HepG2 (cell line): ENCODE data around the gene TUBB4A. TPM values are rescaled to one million over a fixed set of nuclear protein-coding genes. Genes with fewer than 3 reads are reported as not detected.

Source experiments
- CCAR2 ChIP-seq: fragments of 200-400 bp; formaldehyde crosslinking; optimal IDR thresholded peaks from 2 replicates; pipeline ENCODE3; 2018; ENCODE audit warnings: low read depth, mild to moderate bottlenecking, low read length, moderate library complexity
- HHEX ChIP-seq: IDR thresholded peaks from 2 replicates; pipeline ENCODE4 v1.6.1; 2016; ENCODE audit warnings: control low read depth
- NBN ChIP-seq: fragments of 450-650 bp; conservative IDR thresholded peaks from 2 replicates; pipeline ENCODE4 v1.6.1; 2017
- NFIB ChIP-seq: sonication (generic); formaldehyde crosslinking; IDR thresholded peaks from 2 replicates; pipeline ENCODE4 v1.9.0; 2021; ENCODE audit warnings: missing genetic modification reagents, mild to moderate bottlenecking, borderline replicate concordance
- SIX1 ChIP-seq: sonication (generic); formaldehyde crosslinking; IDR thresholded peaks from 2 replicates; pipeline ENCODE4 v1.4.0; 2020; ENCODE audit warnings: missing genetic modification reagents, borderline replicate concordance
- SMARCE1 ChIP-seq: fragments of 450-650 bp; IDR thresholded peaks from 2 replicates; pipeline ENCODE4 v1.6.1; 2017; ENCODE audit warnings: borderline replicate concordance
- ZBTB1 ChIP-seq: sonication (generic); formaldehyde crosslinking; IDR thresholded peaks from 2 replicates; pipeline ENCODE4 v1.4.0; 2020; ENCODE audit warnings: missing genetic modification reagents, borderline replicate concordance
- ZIK1 ChIP-seq: sonication (generic); formaldehyde crosslinking; IDR thresholded peaks from 2 replicates; pipeline ENCODE4 v1.5.0; 2020; ENCODE audit warnings: mild to moderate bottlenecking, low read depth, missing genetic modification reagents, borderline replicate concordance
- ZNF136 ChIP-seq: sonication (generic); formaldehyde crosslinking; IDR thresholded peaks from 2 replicates; pipeline ENCODE4 v1.8.1; 2022; ENCODE audit warnings: low read depth, mild to moderate bottlenecking, moderate library complexity, missing genetic modification reagents
- ZNF282 ChIP-seq: fragments of 450-650 bp; IDR thresholded peaks from 2 replicates; pipeline ENCODE4 v1.6.1; 2018; ENCODE audit not compliant: partially characterized antibody
- ZNF383 ChIP-seq: sonication (generic); formaldehyde crosslinking; IDR thresholded peaks from 2 replicates; pipeline ENCODE4 v1.4.0; 2020; ENCODE audit warnings: missing genetic modification reagents, mild to moderate bottlenecking, borderline replicate concordance
- ZNF547 ChIP-seq: sonication (generic); formaldehyde crosslinking; IDR thresholded peaks from 2 replicates; pipeline ENCODE4 v1.5.1; 2020; ENCODE audit warnings: mild to moderate bottlenecking, missing genetic modification reagents
- ZNF607 ChIP-seq: sonication (generic); formaldehyde crosslinking; IDR thresholded peaks from 2 replicates; pipeline ENCODE4 v1.5.1; 2020; ENCODE audit warnings: missing genetic modification reagents, mild to moderate bottlenecking, borderline replicate concordance
- polyA plus RNA-seq, 8 experiments: library from polyadenylated mRNA; depleted of rRNA in 3 of 8; stranded (reverse) in 7 of 8; unstranded in 1 of 8; fragments of >200 nt; fragmentation: Illumina TruSeq in 4 of 8; extraction: Trizol in 4 of 8; gene quantifications; 2 replicates each; pipeline versions ENCODE4 v1.2.1 to v1.2.3, GENCODE V29; 2011 to 2016; ENCODE audit warnings: low read depth in 4 of 8, missing spikeins in 1 of 8, mixed read lengths in 1 of 8; ENCODE audit not compliant: insufficient read depth in 1 of 8
- total RNA-seq, 5 experiments: library from RNA; depleted of rRNA; stranded (reverse); fragments of >200 nt; fragmentation: Illumina TruSeq; extraction: Trizol; gene quantifications; 2 replicates each; pipeline ENCODE4 v1.2.3, GENCODE V29; 2016; ENCODE audit warnings: low read depth in 1 of 5
- TF ChIP-seq, protein P1 (sequence below): sonication (generic); formaldehyde crosslinking; conservative IDR thresholded peaks from 2 replicates; pipeline ENCODE4 v1.8.0; 2022; ENCODE audit warnings: missing genetic modification reagents
- TF ChIP-seq, protein P2 (sequence below): sonication (generic); formaldehyde crosslinking; IDR thresholded peaks from 2 replicates; pipeline ENCODE4 v1.5.0; 2020; ENCODE audit warnings: missing genetic modification reagents
- TF ChIP-seq, protein P3 (sequence below): sonication (generic); formaldehyde crosslinking; IDR thresholded peaks from 2 replicates; pipeline ENCODE4 v1.8.0; 2022; ENCODE audit warnings: mild to moderate bottlenecking, missing genetic modification reagents, borderline replicate concordance
- TF ChIP-seq, protein P4 (sequence below): sonication (generic); formaldehyde crosslinking; IDR thresholded peaks from 2 replicates; pipeline ENCODE4 v1.5.1; 2020; ENCODE audit warnings: mild to moderate bottlenecking, moderate library complexity, missing genetic modification reagents
- TF ChIP-seq, protein P5 (sequence below): sonication (generic); formaldehyde crosslinking; IDR thresholded peaks from 2 replicates; pipeline ENCODE4 v1.5.0; 2020; ENCODE audit warnings: mild to moderate bottlenecking, missing genetic modification reagents

TUBB4A gene
- total and polyA plus RNA-seq, 2 of the 13 experiments (the other 11 are each of a cell fraction or from before 2014, with no cell fraction given) = not detected

DNA sequence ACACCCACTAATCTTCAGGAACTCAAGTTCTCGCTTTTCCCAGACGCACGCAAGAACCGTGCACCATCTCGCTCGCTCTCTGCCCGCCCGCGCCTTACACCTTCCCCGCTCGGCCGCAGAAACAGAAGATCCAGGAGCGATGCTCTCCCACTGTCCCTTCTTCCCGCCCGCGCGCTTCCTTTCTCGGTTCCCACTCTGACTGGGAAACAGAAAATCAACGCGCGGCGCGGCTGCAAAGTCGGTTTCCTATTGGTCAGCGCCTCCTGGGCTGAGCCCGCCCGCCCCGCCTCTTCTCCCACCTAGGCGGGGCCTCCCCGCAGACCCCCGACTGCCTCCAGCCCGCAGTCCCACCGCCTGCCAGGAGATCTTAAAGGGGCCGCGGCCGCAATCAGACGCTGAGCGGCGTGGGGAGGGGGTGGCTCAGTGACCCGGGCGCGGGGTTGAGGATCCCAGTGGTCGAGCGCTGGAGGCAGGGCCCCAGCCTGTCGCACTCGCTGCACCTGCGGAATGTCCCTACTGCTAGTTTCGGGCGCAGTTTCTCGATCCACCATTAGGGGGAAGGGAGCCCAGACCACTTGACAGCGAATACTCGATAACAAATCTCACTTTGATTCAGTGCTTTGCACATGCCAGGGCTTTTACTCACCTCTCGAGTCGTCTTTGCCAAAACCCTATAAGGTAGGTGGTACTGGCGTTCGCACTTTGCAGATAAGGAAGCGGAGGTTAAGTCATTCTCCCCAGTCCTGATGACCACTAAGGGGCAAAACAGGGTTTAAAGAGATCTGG lies 41.8 kb downstream of the TUBB4A start (continued):
- TF ChIP-seq, protein P1, sequence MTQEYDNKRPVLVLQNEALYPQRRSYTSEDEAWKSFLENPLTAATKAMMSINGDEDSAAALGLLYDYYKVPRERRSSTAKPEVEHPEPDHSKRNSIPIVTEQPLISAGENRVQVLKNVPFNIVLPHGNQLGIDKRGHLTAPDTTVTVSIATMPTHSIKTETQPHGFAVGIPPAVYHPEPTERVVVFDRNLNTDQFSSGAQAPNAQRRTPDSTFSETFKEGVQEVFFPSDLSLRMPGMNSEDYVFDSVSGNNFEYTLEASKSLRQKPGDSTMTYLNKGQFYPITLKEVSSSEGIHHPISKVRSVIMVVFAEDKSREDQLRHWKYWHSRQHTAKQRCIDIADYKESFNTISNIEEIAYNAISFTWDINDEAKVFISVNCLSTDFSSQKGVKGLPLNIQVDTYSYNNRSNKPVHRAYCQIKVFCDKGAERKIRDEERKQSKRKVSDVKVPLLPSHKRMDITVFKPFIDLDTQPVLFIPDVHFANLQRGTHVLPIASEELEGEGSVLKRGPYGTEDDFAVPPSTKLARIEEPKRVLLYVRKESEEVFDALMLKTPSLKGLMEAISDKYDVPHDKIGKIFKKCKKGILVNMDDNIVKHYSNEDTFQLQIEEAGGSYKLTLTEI (CRISPR knock-in tag) = no peak
- TF ChIP-seq ZBTB1 (CRISPR knock-in tag) (no peak), SMARCE1 (no peak), ZNF383 (CRISPR knock-in tag) (no peak), HHEX (no peak), NFIB (CRISPR knock-in tag) (no peak), NBN (no peak), CCAR2 (peak; percentile 26), ZNF547 (CRISPR knock-in tag) (peak; percentile 38; the same call in 1 of the 2 replicates), ZNF136 (CRISPR knock-in tag) (no peak; the same call in 1 of the 2 replicates), ZNF282 (no peak), ZNF607 (CRISPR knock-in tag) (peak; percentile 78; the same call in 1 of the 2 replicates), SIX1 (CRISPR knock-in tag) (no peak), ZIK1 (CRISPR knock-in tag) (no peak)
- TF ChIP-seq, protein P2, sequence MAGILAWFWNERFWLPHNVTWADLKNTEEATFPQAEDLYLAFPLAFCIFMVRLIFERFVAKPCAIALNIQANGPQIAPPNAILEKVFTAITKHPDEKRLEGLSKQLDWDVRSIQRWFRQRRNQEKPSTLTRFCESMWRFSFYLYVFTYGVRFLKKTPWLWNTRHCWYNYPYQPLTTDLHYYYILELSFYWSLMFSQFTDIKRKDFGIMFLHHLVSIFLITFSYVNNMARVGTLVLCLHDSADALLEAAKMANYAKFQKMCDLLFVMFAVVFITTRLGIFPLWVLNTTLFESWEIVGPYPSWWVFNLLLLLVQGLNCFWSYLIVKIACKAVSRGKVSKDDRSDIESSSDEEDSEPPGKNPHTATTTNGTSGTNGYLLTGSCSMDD (CRISPR knock-in tag) = no peak
- TF ChIP-seq, protein P3, sequence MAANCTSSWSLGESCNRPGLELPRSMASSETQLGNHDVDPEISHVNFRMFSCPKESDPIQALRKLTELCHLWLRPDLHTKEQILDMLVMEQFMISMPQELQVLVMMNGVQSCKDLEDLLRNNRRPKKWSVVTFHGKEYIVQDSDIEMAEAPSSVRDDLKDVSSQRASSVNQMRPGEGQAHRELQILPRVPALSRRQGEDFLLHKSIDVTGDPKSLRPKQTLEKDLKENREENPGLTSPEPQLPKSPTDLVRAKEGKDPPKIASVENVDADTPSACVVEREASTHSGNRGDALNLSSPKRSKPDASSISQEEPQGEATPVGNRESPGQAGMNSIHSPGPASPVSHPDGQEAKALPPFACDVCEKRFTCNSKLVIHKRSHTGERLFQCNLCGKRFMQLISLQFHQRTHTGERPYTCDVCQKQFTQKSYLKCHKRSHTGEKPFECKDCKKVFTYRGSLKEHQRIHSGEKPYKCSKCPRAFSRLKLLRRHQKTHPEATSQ (CRISPR knock-in tag) = no peak
- TF ChIP-seq, protein P4, sequence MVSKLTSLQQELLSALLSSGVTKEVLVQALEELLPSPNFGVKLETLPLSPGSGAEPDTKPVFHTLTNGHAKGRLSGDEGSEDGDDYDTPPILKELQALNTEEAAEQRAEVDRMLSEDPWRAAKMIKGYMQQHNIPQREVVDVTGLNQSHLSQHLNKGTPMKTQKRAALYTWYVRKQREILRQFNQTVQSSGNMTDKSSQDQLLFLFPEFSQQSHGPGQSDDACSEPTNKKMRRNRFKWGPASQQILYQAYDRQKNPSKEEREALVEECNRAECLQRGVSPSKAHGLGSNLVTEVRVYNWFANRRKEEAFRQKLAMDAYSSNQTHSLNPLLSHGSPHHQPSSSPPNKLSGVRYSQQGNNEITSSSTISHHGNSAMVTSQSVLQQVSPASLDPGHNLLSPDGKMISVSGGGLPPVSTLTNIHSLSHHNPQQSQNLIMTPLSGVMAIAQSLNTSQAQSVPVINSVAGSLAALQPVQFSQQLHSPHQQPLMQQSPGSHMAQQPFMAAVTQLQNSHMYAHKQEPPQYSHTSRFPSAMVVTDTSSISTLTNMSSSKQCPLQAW (CRISPR knock-in tag) = peak; percentile 81
- TF ChIP-seq, protein P5, sequence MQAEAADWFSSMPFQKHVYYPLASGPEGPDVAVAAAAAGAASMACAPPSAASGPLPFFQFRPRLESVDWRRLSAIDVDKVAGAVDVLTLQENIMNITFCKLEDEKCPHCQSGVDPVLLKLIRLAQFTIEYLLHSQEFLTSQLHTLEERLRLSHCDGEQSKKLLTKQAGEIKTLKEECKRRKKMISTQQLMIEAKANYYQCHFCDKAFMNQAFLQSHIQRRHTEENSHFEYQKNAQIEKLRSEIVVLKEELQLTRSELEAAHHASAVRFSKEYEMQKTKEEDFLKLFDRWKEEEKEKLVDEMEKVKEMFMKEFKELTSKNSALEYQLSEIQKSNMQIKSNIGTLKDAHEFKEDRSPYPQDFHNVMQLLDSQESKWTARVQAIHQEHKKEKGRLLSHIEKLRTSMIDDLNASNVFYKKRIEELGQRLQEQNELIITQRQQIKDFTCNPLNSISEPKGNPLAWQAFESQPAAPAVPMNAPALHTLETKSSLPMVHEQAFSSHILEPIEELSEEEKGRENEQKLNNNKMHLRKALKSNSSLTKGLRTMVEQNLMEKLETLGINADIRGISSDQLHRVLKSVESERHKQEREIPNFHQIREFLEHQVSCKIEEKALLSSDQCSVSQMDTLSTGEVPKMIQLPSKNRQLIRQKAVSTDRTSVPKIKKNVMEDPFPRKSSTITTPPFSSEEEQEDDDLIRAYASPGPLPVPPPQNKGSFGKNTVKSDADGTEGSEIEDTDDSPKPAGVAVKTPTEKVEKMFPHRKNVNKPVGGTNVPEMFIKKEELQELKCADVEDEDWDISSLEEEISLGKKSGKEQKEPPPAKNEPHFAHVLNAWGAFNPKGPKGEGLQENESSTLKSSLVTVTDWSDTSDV (CRISPR knock-in tag) = no peak
